ENCODE data around the gene SNAP47. TPM values are rescaled to one million over a fixed set of nuclear protein-coding genes. Genes with fewer than 3 reads are reported as not detected.

The SNAP47 gene
- total RNA-seq, 1 donor from 2014 or later = 24.2 TPM

GRCh38 chr1:227798078-227798802 lies 63.0 kb downstream of the SNAP47 start:
- Mint-ChIP-seq H3K4me1 (no peaks in the 10 kb centered on the region), H3K27ac (no peak overlapping the region), H3K36me3 (ENCODE audit: low read depth) (no peaks in the 10 kb centered on the region), H3K27me3 (no peaks in the 10 kb centered on the region), H3K9me3 (no peaks in the 10 kb centered on the region), H3K4me3 (no peak overlapping the region)
- intact Hi-C loops (cut with micrococcal nuclease) = no loop called here
- ChIA-PET CTCF (no interaction called here), POLR2A (no interaction called here)
- DNase-seq = no peak
- no peak for ATAC-seq (ENCODE audit: low read depth)
- no peak for TF ChIP-seq CTCF (IDR thresholded peaks at IDR 0.05)

- H3K27me3 Mint-ChIP-seq = peaks cover 6% of the 10 kb centered on the region
- ATAC-seq (ENCODE audit: low read depth) (no peak), DNase-seq (no peak)
- no peak overlapping the region for H3K27ac Mint-ChIP-seq
- TF ChIP-seq CTCF (IDR thresholded peaks at IDR 0.05) = no peak
- H3K4me3 Mint-ChIP-seq = no peak overlapping the region
- H3K36me3 Mint-ChIP-seq (ENCODE audit: low read depth) = no peaks in the 10 kb centered on the region
- H3K9me3 Mint-ChIP-seq = peaks cover 10% of the 10 kb centered on the region
- POLR2A ChIA-PET = interaction anchor here (0.7 kb wide), 1 partner anchor 221 kb away, joined by 13 read pairs; no protein-coding TSS in a partner anchor
- intact Hi-C loops (cut with micrococcal nuclease) = no loop called here
- H3K4me1 Mint-ChIP-seq = no peaks in the 10 kb centered on the region
- CTCF ChIA-PET = no interaction called here
Measured at GRCh38 chr1:227799756-227800155, 64.5 kb downstream of the SNAP47 start.

GRCh38 chr1:227803933-227804332 lies 68.7 kb downstream of the SNAP47 start:
- Mint-ChIP-seq H3K27ac (no peak overlapping the region), H3K4me1 (no peaks in the 10 kb centered on the region), H3K27me3 (peaks cover 20% of the 10 kb centered on the region), H3K4me3 (no peak overlapping the region), H3K9me3 (peaks cover 14% of the 10 kb centered on the region), H3K36me3 (ENCODE audit: low read depth) (no peaks in the 10 kb centered on the region)
- DNase-seq (no peak), ATAC-seq (ENCODE audit: low read depth) (no peak)
- intact Hi-C loops (cut with micrococcal nuclease) = no loop called here
- CTCF ChIA-PET = no interaction called here
- TF ChIP-seq CTCF (IDR thresholded peaks at IDR 0.05) = no peak
- POLR2A ChIA-PET = no interaction called here

GRCh38 chr1:227805606-227806197 lies 70.5 kb downstream of the SNAP47 start:
- Mint-ChIP-seq H3K27me3 (peaks cover 22% of the 10 kb centered on the region), H3K9me3 (peaks cover 14% of the 10 kb centered on the region), H3K4me1 (no peaks in the 10 kb centered on the region), H3K27ac (no peak overlapping the region), H3K4me3 (no peak overlapping the region), H3K36me3 (ENCODE audit: low read depth) (no peaks in the 10 kb centered on the region)
- TF ChIP-seq CTCF (IDR thresholded peaks at IDR 0.05) = no peak
- DNase-seq (no peak), ATAC-seq (ENCODE audit: low read depth) (no peak)
- ChIA-PET POLR2A (no interaction called here), CTCF (no interaction called here)
- intact Hi-C loops (cut with micrococcal nuclease) = no loop called here

- ChIA-PET POLR2A (no interaction called here), CTCF (no interaction called here)
- H3K4me3 Mint-ChIP-seq = no peak overlapping the region
- ATAC-seq (ENCODE audit: low read depth) = no peak
- no peak overlapping the region for H3K27ac Mint-ChIP-seq
- intact Hi-C loops (cut with micrococcal nuclease) = no loop called here
- peaks cover 22% of the 10 kb centered on the region for H3K27me3 Mint-ChIP-seq
- no peak for DNase-seq
- peaks cover 3% of the 10 kb centered on the region for H3K36me3 Mint-ChIP-seq (ENCODE audit: low read depth)
- H3K4me1 Mint-ChIP-seq = no peaks in the 10 kb centered on the region
- no peak for TF ChIP-seq CTCF (IDR thresholded peaks at IDR 0.05)
- peaks cover 27% of the 10 kb centered on the region for H3K9me3 Mint-ChIP-seq
Measured at GRCh38 chr1:227808566-227808965, 73.3 kb downstream of the SNAP47 start.
